ENCODE data around the gene ZC3H12D. TPM values are rescaled to one million over a fixed set of nuclear protein-coding genes. Genes with fewer than 3 reads are reported as not detected.
A peak's percentile ranks its signal among the peaks of the same experiment; 100 is the strongest.

Gene ZC3H12D
- total and polyA plus RNA-seq, 8 donors, result 0.08 to 1.1 (median 0.35) TPM

GRCh38 chr6:149493761-149494320, 9.0 kb upstream of the ZC3H12D start:
- Histone ChIP-seq H3K36me3 (no peaks in the 10 kb centered on the region), H3K27me3 (no peaks in the 10 kb centered on the region), H3K4me3 (no peak overlapping the region), H3K9me3 (no peaks in the 10 kb centered on the region), H3K27ac (no peak overlapping the region), H3K4me1 (no peaks in the 10 kb centered on the region)
- 90 to 92% methylated on average over 7 of the region's 7 CpGs for WGBS, 2 donors
- ATAC-seq, result peak in 1 of 4 donors; percentile 21
- TF ChIP-seq CTCF (IDR thresholded peaks at IDR 0.05), result no peak
- FAIRE-seq, result no peak
- intact Hi-C loops (cut with DNase I), result no loop called here
- DNase-seq, result no peak

GRCh38 chr6:149492798-149493343, 8.1 kb upstream of the ZC3H12D start:
- no peak for TF ChIP-seq CTCF (IDR thresholded peaks at IDR 0.05)
- Histone ChIP-seq H3K36me3 (no peaks in the 10 kb centered on the region), H3K4me3 (no peak overlapping the region), H3K27ac (no peak overlapping the region), H3K4me1 (no peaks in the 10 kb centered on the region), H3K9me3 (no peaks in the 10 kb centered on the region), H3K27me3 (no peaks in the 10 kb centered on the region)
- WGBS, 2 donors, result 79 to 84% methylated on average over 4 of the region's 4 CpGs
- DNase-seq (no peak), ATAC-seq (no peak), FAIRE-seq (no peak)
- intact Hi-C loops (cut with DNase I), result no loop called here

DNA sequence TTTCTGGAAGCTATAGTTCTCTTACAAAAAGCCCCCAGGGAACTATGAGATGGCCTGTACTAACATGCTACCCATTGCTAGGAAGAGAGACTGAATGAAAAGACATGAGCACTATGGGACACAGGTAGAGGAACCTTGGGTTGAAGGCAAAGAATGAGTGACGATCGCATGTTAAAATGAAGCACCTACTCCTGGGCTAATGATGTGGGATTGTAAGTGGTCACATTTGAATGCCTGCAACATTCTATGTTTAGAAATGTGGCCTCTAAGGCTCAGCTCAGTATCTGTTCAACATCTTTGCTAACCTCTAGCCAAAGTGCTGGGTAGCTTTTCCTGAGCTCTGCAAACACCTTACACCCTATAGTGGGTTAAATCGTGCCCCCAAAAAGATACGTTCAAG, 5.2 kb upstream of the ZC3H12D start:
- ATAC-seq, result no peak
- Histone ChIP-seq H3K4me1 (no peaks in the 10 kb centered on the region), H3K9me3 (no peaks in the 10 kb centered on the region), H3K27ac (no peak overlapping the region), H3K4me3 (no peak overlapping the region), H3K27me3 (no peaks in the 10 kb centered on the region), H3K36me3 (no peaks in the 10 kb centered on the region)
- DNase-seq, result no peak
- no peak for FAIRE-seq
- TF ChIP-seq CTCF (IDR thresholded peaks at IDR 0.05), result no peak
- intact Hi-C loops (cut with DNase I), result no loop called here
- 83 to 92% methylated on average over 4 of the region's 4 CpGs for WGBS, 2 donors

DNA sequence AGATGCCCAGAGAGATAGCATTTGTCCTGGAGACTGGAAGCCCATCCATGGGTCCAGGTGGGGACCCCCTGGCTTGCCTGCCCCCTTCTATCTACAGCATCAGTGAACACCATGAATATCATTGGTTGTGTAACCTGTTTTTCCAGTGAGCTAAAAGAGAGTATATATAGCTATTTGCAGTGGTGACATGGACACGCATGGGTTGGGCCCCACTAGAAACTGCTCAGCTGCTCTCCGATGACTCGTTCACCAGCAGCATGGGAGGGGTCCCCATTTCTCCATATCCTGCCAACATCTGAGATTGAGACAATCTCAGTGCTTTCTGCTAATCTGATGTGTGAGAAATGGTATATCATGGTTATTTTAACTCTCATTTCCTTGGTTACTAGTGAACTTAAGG, 4.0 kb upstream of the ZC3H12D start:
- Histone ChIP-seq H3K4me3 (no peak overlapping the region), H3K9me3 (no peaks in the 10 kb centered on the region), H3K4me1 (no peaks in the 10 kb centered on the region), H3K27ac (no peak overlapping the region), H3K36me3 (no peaks in the 10 kb centered on the region), H3K27me3 (no peaks in the 10 kb centered on the region)
- ATAC-seq (no peak), DNase-seq (no peak), FAIRE-seq (no peak)
- intact Hi-C loops (cut with DNase I), result no loop called here
- WGBS, 2 donors, result 55 to 75% methylated on average over 3 of the region's 3 CpGs
- TF ChIP-seq CTCF (IDR thresholded peaks at IDR 0.05), result no peak

- no peaks in the 10 kb centered on the region for H3K27me3 ChIP-seq
- H3K4me1 ChIP-seq, result no peaks in the 10 kb centered on the region
- DNase-seq (no peak), FAIRE-seq (no peak), ATAC-seq (no peak)
- TF ChIP-seq CTCF (IDR thresholded peaks at IDR 0.05), result no peak
- H3K9me3 ChIP-seq, result no peaks in the 10 kb centered on the region
- H3K4me3 ChIP-seq, result no peak overlapping the region
- intact Hi-C loops (cut with DNase I), result no loop called here
- H3K27ac ChIP-seq, result no peak overlapping the region
- no peaks in the 10 kb centered on the region for H3K36me3 ChIP-seq
- 88 to 90% methylated on average over 4 of the region's 4 CpGs for WGBS, 2 donors
Measured at GRCh38 chr6:149487316-149487715, 2.5 kb upstream of the ZC3H12D start.

Data from pancreas (tissue), 10 donors.